ENCODE measurements around the gene PPP1R14B. TPM values are rescaled to one million over a fixed set of nuclear protein-coding genes. Genes with fewer than 3 reads are reported as not detected.

PPP1R14B gene
- polyA plus RNA-seq, 3 donors = 11.7 to 40.7 (median 34.2) TPM

GRCh38 chr11:64235437-64236161 is 11.1 kb downstream of the PPP1R14B start:
- H4K20me1 ChIP-seq (ENCODE audit: insufficient read depth, low read length) = no peaks in the 10 kb centered on the region
- H3K27ac ChIP-seq (ENCODE audit: low read depth in 1 of 2, low read length in 2 of 2) = no peak overlapping the region
- H3K4me3 Mint-ChIP-seq = peak overlapping the region; percentile 77 to 85
- peaks cover 58% of the 10 kb centered on the region for H3K4me1 Mint-ChIP-seq
- peaks cover 11 to 21% (median 21%) of the 10 kb centered on the region in 3 donors for H3K27me3 Mint-ChIP-seq (ENCODE audit: low read depth in 3 of 3)
- peak overlapping the region in 3 of 7 donors; percentile 5 to 26 (median 25) for H3K27ac Mint-ChIP-seq
- H3K4me3 ChIP-seq (replicated peaks in 1 of 3; ENCODE audit: low read depth in 2 of 3, low read length in 3 of 3) = peak overlapping the region in 1 of 3 experiments; percentile 75
- peaks cover 16 to 24% of the 10 kb centered on the region in 2 donors for H3K36me3 Mint-ChIP-seq
- over 99% methylated on average over 10 of the region's 12 CpGs for WGBS (ENCODE audit: insufficient coverage)
- DNase-seq = no peak
- peaks cover 0 to 7% of the 10 kb centered on the region in 2 donors for H3K27me3 ChIP-seq (ENCODE audit: control insufficient read depth in 2 of 2, insufficient read depth in 2 of 2, low read length in 2 of 2)
- H3K79me2 ChIP-seq (ENCODE audit: insufficient read depth, low read length) = no peaks in the 10 kb centered on the region
- intact Hi-C loops (cut with micrococcal nuclease) = no loop called here
- H3K9ac ChIP-seq (ENCODE audit: insufficient read depth, low read length, poor library complexity, severe bottlenecking) = peak overlapping the region; percentile 54
- H2AFZ ChIP-seq (ENCODE audit: insufficient read depth, low read depth, low read length, poor library complexity, severe bottlenecking) = no peak overlapping the region
- no peak for TF ChIP-seq CTCF (IDR thresholded peaks at IDR 0.05)
- no peaks in the 10 kb centered on the region for H3K9me3 ChIP-seq (replicated peaks in 1 of 2; ENCODE audit: control insufficient read depth in 1 of 2, insufficient read depth in 1 of 2, low read length in 2 of 2)
- H3K4me1 ChIP-seq (ENCODE audit: control insufficient read depth in 1 of 2, insufficient read depth in 2 of 2, low read length in 2 of 2) = peaks cover 58 to 73% of the 10 kb centered on the region in 2 donors
- peak overlapping the region; percentile 84 for H3K4me2 ChIP-seq (replicated peaks; ENCODE audit: extremely low read depth, low read length, poor library complexity, severe bottlenecking)
- H3K9me3 Mint-ChIP-seq = peaks cover 0 to 8% (median 2%) of the 10 kb centered on the region in 7 donors
- no peaks in the 10 kb centered on the region for H3K36me3 ChIP-seq (replicated peaks in 1 of 2; ENCODE audit: control insufficient read depth in 1 of 2, insufficient read depth in 2 of 2, low read length in 2 of 2)

- H3K4me2 ChIP-seq (replicated peaks; ENCODE audit: extremely low read depth, low read length, poor library complexity, severe bottlenecking) = peak overlapping the region; percentile 84
- no peak for TF ChIP-seq CTCF (IDR thresholded peaks at IDR 0.05)
- peak overlapping the region; percentile 54 for H3K9ac ChIP-seq (ENCODE audit: insufficient read depth, low read length, poor library complexity, severe bottlenecking)
- DNase-seq = peak in 1 of 3 donors; percentile 13
- Mint-ChIP-seq H3K4me3 (peak overlapping the region; percentile 77 to 85), H3K36me3 (peaks cover 16 to 24% of the 10 kb centered on the region in 2 donors), H3K27me3 (ENCODE audit: low read depth in 3 of 3) (peaks cover 11 to 21% (median 20%) of the 10 kb centered on the region in 3 donors), H3K4me1 (peaks cover 52% of the 10 kb centered on the region), H3K27ac (peak overlapping the region in 1 of 7 donors; percentile 25), H3K9me3 (peaks cover 0 to 8% (median 2%) of the 10 kb centered on the region in 7 donors)
- H3K27ac ChIP-seq (ENCODE audit: low read depth in 1 of 2, low read length in 2 of 2) = no peak overlapping the region
- H2AFZ ChIP-seq (ENCODE audit: insufficient read depth, low read depth, low read length, poor library complexity, severe bottlenecking) = peak overlapping the region; percentile 61
- no peaks in the 10 kb centered on the region for H3K36me3 ChIP-seq (replicated peaks in 1 of 2; ENCODE audit: control insufficient read depth in 1 of 2, insufficient read depth in 2 of 2, low read length in 2 of 2)
- H3K9me3 ChIP-seq (replicated peaks in 1 of 2; ENCODE audit: control insufficient read depth in 1 of 2, insufficient read depth in 1 of 2, low read length in 2 of 2) = no peaks in the 10 kb centered on the region
- H4K20me1 ChIP-seq (ENCODE audit: insufficient read depth, low read length) = no peaks in the 10 kb centered on the region
- peak overlapping the region in 2 of 3 experiments; percentile 20 to 75 for H3K4me3 ChIP-seq (replicated peaks in 1 of 3; ENCODE audit: low read depth in 2 of 3, low read length in 3 of 3)
- intact Hi-C loops (cut with micrococcal nuclease) = no loop called here
- peaks cover 53 to 74% of the 10 kb centered on the region in 2 donors for H3K4me1 ChIP-seq (ENCODE audit: control insufficient read depth in 1 of 2, insufficient read depth in 2 of 2, low read length in 2 of 2)
- 1% methylated on average over 72 of the region's 80 CpGs for WGBS (ENCODE audit: insufficient coverage)
- peaks cover 0 to 7% of the 10 kb centered on the region in 2 donors for H3K27me3 ChIP-seq (ENCODE audit: control insufficient read depth in 2 of 2, insufficient read depth in 2 of 2, low read length in 2 of 2)
- no peaks in the 10 kb centered on the region for H3K79me2 ChIP-seq (ENCODE audit: insufficient read depth, low read length)
Measured at GRCh38 chr11:64234647-64235379, 11.9 kb downstream of the PPP1R14B start.
